GM12801 (cell line): ENCODE data around the gene RNF43.

ENCODE experiments used
- TF ChIP-seq, protein P1 (sequence below): IDR thresholded peaks from one replicate; pipeline ENCODE4 v1.5.1; 2011; ENCODE audit warnings: control low read depth; ENCODE audit not compliant: insufficient read length; ENCODE audit errors: extremely low read depth

Gene RNF43

DNA sequence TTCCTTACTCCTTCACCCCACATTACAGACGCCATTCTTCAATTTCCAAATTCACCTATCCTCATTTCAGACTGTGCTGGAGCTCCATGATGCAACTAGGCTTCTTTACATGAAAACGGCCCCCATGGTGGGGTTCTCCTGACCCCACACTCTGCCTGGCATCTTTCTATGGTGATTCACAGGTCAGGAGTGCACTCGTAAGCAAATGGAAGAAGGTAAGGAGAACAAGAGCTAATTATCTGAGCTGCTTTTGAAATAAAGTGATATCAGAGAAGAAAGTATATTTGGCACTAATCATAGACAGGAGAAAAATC lies 37.9 kb downstream of the RNF43 start:
- TF ChIP-seq, protein P1, sequence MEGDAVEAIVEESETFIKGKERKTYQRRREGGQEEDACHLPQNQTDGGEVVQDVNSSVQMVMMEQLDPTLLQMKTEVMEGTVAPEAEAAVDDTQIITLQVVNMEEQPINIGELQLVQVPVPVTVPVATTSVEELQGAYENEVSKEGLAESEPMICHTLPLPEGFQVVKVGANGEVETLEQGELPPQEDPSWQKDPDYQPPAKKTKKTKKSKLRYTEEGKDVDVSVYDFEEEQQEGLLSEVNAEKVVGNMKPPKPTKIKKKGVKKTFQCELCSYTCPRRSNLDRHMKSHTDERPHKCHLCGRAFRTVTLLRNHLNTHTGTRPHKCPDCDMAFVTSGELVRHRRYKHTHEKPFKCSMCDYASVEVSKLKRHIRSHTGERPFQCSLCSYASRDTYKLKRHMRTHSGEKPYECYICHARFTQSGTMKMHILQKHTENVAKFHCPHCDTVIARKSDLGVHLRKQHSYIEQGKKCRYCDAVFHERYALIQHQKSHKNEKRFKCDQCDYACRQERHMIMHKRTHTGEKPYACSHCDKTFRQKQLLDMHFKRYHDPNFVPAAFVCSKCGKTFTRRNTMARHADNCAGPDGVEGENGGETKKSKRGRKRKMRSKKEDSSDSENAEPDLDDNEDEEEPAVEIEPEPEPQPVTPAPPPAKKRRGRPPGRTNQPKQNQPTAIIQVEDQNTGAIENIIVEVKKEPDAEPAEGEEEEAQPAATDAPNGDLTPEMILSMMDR, result no peak

- TF ChIP-seq, protein P1, result no peak
Observed at GRCh38 chr17:58378733-58379510, 38.4 kb downstream of the RNF43 start.

DNA sequence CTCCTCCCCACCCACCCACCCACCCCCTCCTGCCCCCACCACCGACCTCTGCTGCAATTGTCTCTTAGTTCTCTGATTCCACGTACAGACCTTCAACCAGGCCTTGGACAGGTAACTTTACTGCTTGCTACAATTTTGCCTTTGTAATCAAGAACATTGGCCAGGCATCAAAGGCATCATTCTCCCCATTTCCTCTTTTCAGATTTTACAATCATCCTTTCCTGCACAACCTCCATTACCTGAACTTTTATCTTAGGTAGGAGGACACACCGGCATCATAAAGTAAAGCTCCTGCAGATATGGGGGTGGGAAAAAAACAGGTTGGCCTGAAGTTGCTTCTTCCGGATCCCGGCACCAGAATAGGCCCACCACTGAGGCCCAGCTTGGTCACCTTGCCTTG lies 39.7 kb downstream of the RNF43 start:
- TF ChIP-seq, protein P1, result no peak

DNA sequence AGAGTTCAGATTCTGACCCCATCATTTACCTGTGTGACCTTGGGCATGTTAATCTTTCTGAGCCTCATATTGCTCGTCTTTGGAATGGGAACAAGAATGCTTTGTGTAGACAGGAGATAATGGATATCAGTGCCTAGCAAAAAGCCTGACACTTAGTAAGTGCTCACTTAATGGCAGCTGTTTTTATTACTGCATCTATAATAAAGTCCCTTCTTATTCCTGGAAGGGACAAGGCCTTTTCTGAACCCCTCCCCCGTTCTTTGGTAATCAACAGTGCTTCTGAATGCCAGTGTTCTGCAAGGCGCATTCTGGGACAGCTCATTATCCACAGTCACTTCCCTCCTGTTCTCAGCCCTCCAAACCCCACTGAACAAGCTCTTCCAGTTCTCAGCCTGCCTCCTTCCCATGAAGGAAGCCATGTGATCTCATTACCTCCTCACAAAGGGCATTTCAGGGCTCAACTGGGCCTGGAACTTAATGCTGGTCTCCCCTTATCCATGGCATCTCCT lies 40.2 kb downstream of the RNF43 start:
- TF ChIP-seq, protein P1, result no peak

- TF ChIP-seq, protein P1, result no peak
Observed at GRCh38 chr17:58376472-58377000, 40.8 kb downstream of the RNF43 start.

DNA sequence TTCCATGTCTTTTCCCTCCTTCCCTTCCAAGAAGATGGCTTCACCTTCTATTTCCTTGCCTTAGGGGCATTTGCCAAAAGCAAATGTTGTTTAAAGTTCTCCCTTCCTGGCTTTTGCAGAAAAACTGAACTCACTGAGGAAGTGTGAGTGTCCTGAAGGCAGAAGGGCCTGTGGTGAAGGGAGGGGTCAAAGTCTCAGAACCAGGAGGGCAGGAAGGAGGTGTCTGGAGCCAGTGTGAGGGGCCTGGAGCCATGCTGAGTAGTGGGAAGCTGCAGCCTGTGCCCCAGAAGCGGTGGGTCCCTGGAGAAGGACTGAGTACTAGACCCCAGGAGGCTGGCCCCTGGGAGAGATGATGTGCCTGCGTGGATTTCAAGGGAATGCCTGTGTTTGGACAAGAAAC lies 41.5 kb downstream of the RNF43 start:
- TF ChIP-seq, protein P1, result no peak

- TF ChIP-seq, protein P1, result no peak
Observed at GRCh38 chr17:58375256-58375655, 42.1 kb downstream of the RNF43 start.
